GM23248 (cell line): ENCODE results near the gene KRTAP19-5. TPM values are rescaled to one million over a fixed set of nuclear protein-coding genes. Genes with fewer than 3 reads are reported as not detected.

Experiments used
- DNase-seq: peaks from one replicate; pipeline ENCODE4 v3.0.0-alpha.2; 2015
- H2AFZ ChIP-seq: fragments of 200-600 bp; sonication (generic); 2 replicates; pipeline ENCODE4 v1.6.1; 2016; ENCODE audit warnings: antibody characterized with exemption
- H3F3A ChIP-seq: fragments of 200-600 bp; sonication (generic); 2 replicates; pipeline ENCODE4 v1.6.1; 2016; ENCODE audit warnings: mild to moderate bottlenecking, antibody characterized with exemption, mixed run types; ENCODE audit not compliant: insufficient read depth
- H3K27ac ChIP-seq: fragments of 200-600 bp; sonication (generic); 2 replicates; pipeline ENCODE4 v1.5.1; 2016; ENCODE audit warnings: mild to moderate bottlenecking
- H3K27me3 ChIP-seq: fragments of 200-600 bp; sonication (generic); replicated peaks from 2 replicates; pipeline ENCODE4 v1.6.1; 2016; ENCODE audit warnings: mild to moderate bottlenecking; ENCODE audit not compliant: insufficient read depth
- H3K36me3 ChIP-seq: fragments of 200-600 bp; sonication (generic); 2 replicates; pipeline ENCODE4 v1.6.1; 2016; ENCODE audit warnings: low read depth, mild to moderate bottlenecking
- H3K4me1 ChIP-seq: fragments of 200-600 bp; sonication (generic); 2 replicates; pipeline ENCODE4 v1.6.1; 2016; ENCODE audit warnings: mild to moderate bottlenecking; ENCODE audit not compliant: insufficient read depth
- H3K4me2 ChIP-seq: fragments of 200-600 bp; sonication (generic); one replicate; pipeline ENCODE4 v1.6.1; 2016; ENCODE audit warnings: mild to moderate bottlenecking; ENCODE audit not compliant: unreplicated experiment
- H3K4me3 ChIP-seq: fragments of 200-600 bp; sonication (generic); 2 replicates; pipeline ENCODE4 v1.5.1; 2016; ENCODE audit warnings: mild to moderate bottlenecking
- H3K79me2 ChIP-seq: fragments of 200-600 bp; sonication (generic); 2 replicates; pipeline ENCODE4 v1.6.1; 2016; ENCODE audit warnings: mild to moderate bottlenecking; ENCODE audit not compliant: insufficient read depth
- H3K9ac ChIP-seq: fragments of 200-600 bp; sonication (generic); 2 replicates; pipeline ENCODE4 v1.6.1; 2016; ENCODE audit warnings: mild to moderate bottlenecking
- H3K9me2 ChIP-seq: fragments of 200-600 bp; sonication (generic); 2 replicates; pipeline ENCODE4 v1.6.1; 2016; ENCODE audit warnings: mixed run types, mild to moderate bottlenecking, moderate library complexity; ENCODE audit not compliant: insufficient read depth
- H3K9me3 ChIP-seq: fragments of 200-600 bp; sonication (generic); one replicate; pipeline ENCODE4 v1.6.1; 2017; ENCODE audit warnings: low read depth
- H4K20me1 ChIP-seq: fragments of 200-600 bp; sonication (generic); 2 replicates; pipeline ENCODE4 v1.6.0; 2016; ENCODE audit not compliant: insufficient read depth
- EZH2 ChIP-seq: fragments of 200-600 bp; sonication (generic); IDR thresholded peaks from 2 replicates; pipeline ENCODE4 v1.6.1; 2018; ENCODE audit warnings: antibody characterized with exemption, mild to moderate bottlenecking; ENCODE audit not compliant: insufficient read depth, poor library complexity, severe bottlenecking
- EZH2phosphoT487 ChIP-seq: fragments of 200-600 bp; sonication (generic); IDR thresholded peaks from 2 replicates; pipeline ENCODE4 v1.6.1; 2018; ENCODE audit warnings: antibody characterized with exemption, moderate library complexity, mild to moderate bottlenecking, low read depth; ENCODE audit not compliant: insufficient read depth
- WGBS, 2 experiments: methylation state at CpG; one replicate each; pipeline ENCODE4 v1.1.6; 2015 to 2017; ENCODE audit warnings: low lambda C conversion rate in 2 of 2, low coverage in 1 of 2; ENCODE audit errors: missing lambda C conversion rate in 2 of 2; 5-methylcytosine and 5-hydroxymethylcytosine counted together
- in situ Hi-C: fragments of 300-500 bp; cut with MboI; formaldehyde crosslinking; loops from 2 replicates; pipeline ENCODE4 v1.15.0; 2020
- polyA plus RNA-seq: library from polyadenylated mRNA; unstranded; fragments of >200 nt; fragmentation: Nextera tagmentation; extraction: Ambion mirVana; gene quantifications from 2 replicates; pipeline ENCODE4 v1.2.1, GENCODE V29; 2016
- small RNA-seq: library from RNA; depleted of rRNA; stranded (forward); fragments of <200 nt; gene quantifications from one replicate; pipeline ENCODE3, GENCODE V24; 2014; ENCODE audit warnings: low read depth, low replicate concordance
- total RNA-seq: library from RNA; depleted of rRNA; stranded (reverse); fragments of >200 nt; shearing (Covaris generic); gene quantifications from 2 replicates; pipeline ENCODE4 v1.2.3, GENCODE V29; 2014; rRNA removed

KRTAP19-5 gene
- total and polyA plus RNA-seq, 2 experiments from 2014 or later, result not detected

- in situ Hi-C loops, result no loop called here
- 8 to 20% methylated on average over 3 of the region's 3 CpGs for WGBS, 2 experiments
- no peak for TF ChIP-seq EZH2
- no peak for TF ChIP-seq EZH2phosphoT487
Measured at GRCh38 chr21:30463713-30464112, 38.2 kb downstream of the KRTAP19-5 start.

More at GRCh38 chr21:30463713-30464112, 38.2 kb downstream of the KRTAP19-5 start:
- Histone ChIP-seq H3K79me2 (no peaks in the 10 kb centered on the region), H3K27ac (no peak overlapping the region), H3K4me2 (no peak overlapping the region), H3K36me3 (no peaks in the 10 kb centered on the region), H3K4me1 (no peaks in the 10 kb centered on the region), H3K4me3 (no peak overlapping the region), H3F3A (no peaks in the 10 kb centered on the region), H2AFZ (no peak overlapping the region), H3K27me3 (no peaks in the 10 kb centered on the region), H3K9me2 (no peaks in the 10 kb centered on the region), H3K9me3 (peaks cover 5% of the 10 kb centered on the region), H4K20me1 (no peaks in the 10 kb centered on the region), H3K9ac (no peak overlapping the region)
- no peak for DNase-seq

Small RNA genes lying within 50 kb of the gene (small RNA-seq; reads per million reads assigned to genes)
- gene AP000567.1, result not detected
- not detected for gene KRTAP19-10P
- not detected for gene KRTAP19-11P
- not detected for gene KRTAP19-9P

Other genes with a start within 250 kb of the KRTAP19-5 start
- not detected in 2 replicates for gene KRTAP24-1, start 219.2 kb downstream of the KRTAP19-5 start, total RNA-seq
- gene KRTAP24-1, start 219.2 kb downstream of the KRTAP19-5 start, polyA plus RNA-seq, result not detected in 2 replicates
- not detected in 2 replicates for gene KRTAP25-1, start 212.6 kb downstream of the KRTAP19-5 start, total RNA-seq
- gene KRTAP25-1, start 212.6 kb downstream of the KRTAP19-5 start, polyA plus RNA-seq, result not detected in 2 replicates
- not detected in 2 replicates for gene KRTAP26-1, start 181.8 kb downstream of the KRTAP19-5 start, total RNA-seq
- not detected in 2 replicates for gene KRTAP26-1, start 181.8 kb downstream of the KRTAP19-5 start, polyA plus RNA-seq
- gene KRTAP27-1, start 164.4 kb downstream of the KRTAP19-5 start, total RNA-seq, result not detected in 2 replicates
- gene KRTAP27-1, start 164.4 kb downstream of the KRTAP19-5 start, polyA plus RNA-seq, result not detected in 2 replicates
- not detected in 2 replicates for gene KRTAP23-1, start 153.5 kb downstream of the KRTAP19-5 start, total RNA-seq
- gene KRTAP23-1, start 153.5 kb downstream of the KRTAP19-5 start, polyA plus RNA-seq, result not detected in 2 replicates
- gene KRTAP13-2, start 129.9 kb downstream of the KRTAP19-5 start, total RNA-seq, result not detected in 2 replicates
- gene KRTAP13-2, start 129.9 kb downstream of the KRTAP19-5 start, polyA plus RNA-seq, result not detected in 2 replicates
- gene KRTAP13-1, start 106.1 kb downstream of the KRTAP19-5 start, total RNA-seq, result not detected in 2 replicates
- not detected in 2 replicates for gene KRTAP13-1, start 106.1 kb downstream of the KRTAP19-5 start, polyA plus RNA-seq
- gene KRTAP13-3, start 76.2 kb downstream of the KRTAP19-5 start, total RNA-seq, result not detected in 2 replicates
- gene KRTAP13-3, start 76.2 kb downstream of the KRTAP19-5 start, polyA plus RNA-seq, result not detected in 2 replicates
- not detected in 2 replicates for gene KRTAP13-4, start 71.9 kb downstream of the KRTAP19-5 start, total RNA-seq
- not detected in 2 replicates for gene KRTAP13-4, start 71.9 kb downstream of the KRTAP19-5 start, polyA plus RNA-seq
- not detected in 2 replicates for gene KRTAP15-1, start 61.9 kb downstream of the KRTAP19-5 start, total RNA-seq
- gene KRTAP15-1, start 61.9 kb downstream of the KRTAP19-5 start, polyA plus RNA-seq, result not detected in 2 replicates
- not detected in 2 replicates for gene KRTAP19-1, start 21.8 kb downstream of the KRTAP19-5 start, total RNA-seq
- not detected in 2 replicates for gene KRTAP19-1, start 21.8 kb downstream of the KRTAP19-5 start, polyA plus RNA-seq
- not detected in 2 replicates for gene KRTAP19-2, start 14.7 kb downstream of the KRTAP19-5 start, total RNA-seq
- not detected in 2 replicates for gene KRTAP19-2, start 14.7 kb downstream of the KRTAP19-5 start, polyA plus RNA-seq
- not detected in 2 replicates for gene KRTAP19-3, start 10.1 kb downstream of the KRTAP19-5 start, total RNA-seq
- not detected in 2 replicates for gene KRTAP19-3, start 10.1 kb downstream of the KRTAP19-5 start, polyA plus RNA-seq
- gene KRTAP19-4, start 5.0 kb downstream of the KRTAP19-5 start, total RNA-seq, result not detected in 2 replicates
- not detected in 2 replicates for gene KRTAP19-4, start 5.0 kb downstream of the KRTAP19-5 start, polyA plus RNA-seq
- not detected in 2 replicates for gene KRTAP19-6, start 39.7 kb upstream of the KRTAP19-5 start, total RNA-seq
- not detected in 2 replicates for gene KRTAP19-6, start 39.7 kb upstream of the KRTAP19-5 start, polyA plus RNA-seq
- not detected in 2 replicates for gene KRTAP19-7, start 59.2 kb upstream of the KRTAP19-5 start, total RNA-seq
- not detected in 2 replicates for gene KRTAP19-7, start 59.2 kb upstream of the KRTAP19-5 start, polyA plus RNA-seq
- gene KRTAP22-2, start 88.3 kb upstream of the KRTAP19-5 start, total RNA-seq, result not detected in 2 replicates
- not detected in 2 replicates for gene KRTAP22-2, start 88.3 kb upstream of the KRTAP19-5 start, polyA plus RNA-seq
- gene KRTAP6-3, start 90.3 kb upstream of the KRTAP19-5 start, total RNA-seq, result not detected in 2 replicates
- gene KRTAP6-3, start 90.3 kb upstream of the KRTAP19-5 start, polyA plus RNA-seq, result not detected in 2 replicates
- not detected in 2 replicates for gene KRTAP6-2, start 96.8 kb upstream of the KRTAP19-5 start, total RNA-seq
- not detected in 2 replicates for gene KRTAP6-2, start 96.8 kb upstream of the KRTAP19-5 start, polyA plus RNA-seq
- not detected in 2 replicates for gene KRTAP22-1, start 98.9 kb upstream of the KRTAP19-5 start, total RNA-seq
- not detected in 2 replicates for gene KRTAP22-1, start 98.9 kb upstream of the KRTAP19-5 start, polyA plus RNA-seq
- gene KRTAP6-1, start 111.8 kb upstream of the KRTAP19-5 start, total RNA-seq, result not detected in 2 replicates
- not detected in 2 replicates for gene KRTAP6-1, start 111.8 kb upstream of the KRTAP19-5 start, polyA plus RNA-seq
- gene KRTAP20-1, start 114.3 kb upstream of the KRTAP19-5 start, total RNA-seq, result not detected in 2 replicates
- gene KRTAP20-1, start 114.3 kb upstream of the KRTAP19-5 start, polyA plus RNA-seq, result not detected in 2 replicates
- not detected in 2 replicates for gene KRTAP20-4, start 118.5 kb upstream of the KRTAP19-5 start, total RNA-seq
- gene KRTAP20-4, start 118.5 kb upstream of the KRTAP19-5 start, polyA plus RNA-seq, result not detected in 2 replicates
- gene KRTAP20-2, start 133.1 kb upstream of the KRTAP19-5 start, total RNA-seq, result not detected in 2 replicates
- not detected in 2 replicates for gene KRTAP20-2, start 133.1 kb upstream of the KRTAP19-5 start, polyA plus RNA-seq
- not detected in 2 replicates for gene KRTAP20-3, start 140.7 kb upstream of the KRTAP19-5 start, total RNA-seq
- gene KRTAP20-3, start 140.7 kb upstream of the KRTAP19-5 start, polyA plus RNA-seq, result not detected in 2 replicates
- gene KRTAP21-3, start 216.6 kb upstream of the KRTAP19-5 start, total RNA-seq, result not detected in 2 replicates
- gene KRTAP21-3, start 216.6 kb upstream of the KRTAP19-5 start, polyA plus RNA-seq, result not detected in 2 replicates
- gene KRTAP21-2, start 245.1 kb upstream of the KRTAP19-5 start, total RNA-seq, result not detected in 2 replicates
- not detected in 2 replicates for gene KRTAP21-2, start 245.1 kb upstream of the KRTAP19-5 start, polyA plus RNA-seq